HepG2 (cell line): ENCODE results near the gene STAP1. TPM values are rescaled to one million over a fixed set of nuclear protein-coding genes. Genes with fewer than 3 reads are reported as not detected.
A peak's percentile ranks its signal among the peaks of the same experiment; 100 is the strongest.

Experiments used
- CAMTA2 ChIP-seq: sonication (generic); formaldehyde crosslinking; IDR thresholded peaks from 2 replicates; pipeline ENCODE4 v1.4.0; 2020; ENCODE audit warnings: mild to moderate bottlenecking, missing genetic modification reagents, borderline replicate concordance
- CEBPB ChIP-seq: IDR thresholded peaks from 2 replicates; pipeline ENCODE4 v1.6.1; 2011; ENCODE audit warnings: low read depth, low read length, improper control_type of control experiment, borderline replicate concordance
- FUBP1 ChIP-seq: sonication (generic); formaldehyde crosslinking; IDR thresholded peaks from 2 replicates; pipeline ENCODE4 v1.5.1; 2020; ENCODE audit warnings: missing genetic modification reagents, mild to moderate bottlenecking, borderline replicate concordance
- SRSF9 ChIP-seq: fragments of 200-400 bp; formaldehyde crosslinking; IDR thresholded peaks from 2 replicates; pipeline ENCODE4 v1.6.1; 2018; ENCODE audit warnings: borderline replicate concordance, mild to moderate bottlenecking, low read depth, low read length; ENCODE audit not compliant: insufficient read depth, poor library complexity, severe bottlenecking
- TOPORS ChIP-seq: sonication (generic); formaldehyde crosslinking; IDR thresholded peaks from 2 replicates; pipeline ENCODE4 v1.8.0; 2023; ENCODE audit warnings: mild to moderate bottlenecking, missing genetic modification reagents
- TP53 ChIP-seq: sonication (generic); formaldehyde crosslinking; conservative IDR thresholded peaks from 2 replicates; pipeline ENCODE4 v1.4.0; 2020; ENCODE audit warnings: missing genetic modification reagents
- ZNF142 ChIP-seq: sonication (generic); formaldehyde crosslinking; IDR thresholded peaks from 2 replicates; pipeline ENCODE4 v1.4.0; 2020; ENCODE audit warnings: missing genetic modification reagents
- ZNF17 ChIP-seq: sonication (generic); formaldehyde crosslinking; IDR thresholded peaks from 2 replicates; pipeline ENCODE4 v1.5.0; 2020; ENCODE audit warnings: mild to moderate bottlenecking, missing genetic modification reagents
- ZNF564 ChIP-seq: sonication (generic); formaldehyde crosslinking; IDR thresholded peaks from 2 replicates; pipeline ENCODE4 v1.8.1; 2023; ENCODE audit warnings: mild to moderate bottlenecking, missing genetic modification reagents
- ZNF775 ChIP-seq: sonication (generic); formaldehyde crosslinking; IDR thresholded peaks from 2 replicates; pipeline ENCODE4 v1.4.0; 2020; ENCODE audit warnings: missing genetic modification reagents, mild to moderate bottlenecking, moderate library complexity, borderline replicate concordance
- ZNF782 ChIP-seq: sonication (generic); formaldehyde crosslinking; IDR thresholded peaks from 2 replicates; pipeline ENCODE4 v1.4.0; 2020; ENCODE audit warnings: missing genetic modification reagents, mild to moderate bottlenecking, borderline replicate concordance
- polyA plus RNA-seq, 8 experiments: library from polyadenylated mRNA; depleted of rRNA in 3 of 8; stranded (reverse) in 7 of 8; unstranded in 1 of 8; fragments of >200 nt; fragmentation: Illumina TruSeq in 4 of 8; extraction: Trizol in 4 of 8; gene quantifications; 2 replicates each; pipeline versions ENCODE4 v1.2.1 to v1.2.3, GENCODE V29; 2011 to 2016; ENCODE audit warnings: low read depth in 4 of 8, missing spikeins in 1 of 8, mixed read lengths in 1 of 8; ENCODE audit not compliant: insufficient read depth in 1 of 8
- total RNA-seq, 5 experiments: library from RNA; depleted of rRNA; stranded (reverse); fragments of >200 nt; fragmentation: Illumina TruSeq; extraction: Trizol; gene quantifications; 2 replicates each; pipeline ENCODE4 v1.2.3, GENCODE V29; 2016; ENCODE audit warnings: low read depth in 1 of 5
- TF ChIP-seq, protein P1 (sequence below): sonication (generic); formaldehyde crosslinking; IDR thresholded peaks from 2 replicates; pipeline ENCODE4 v1.4.0; 2020; ENCODE audit warnings: missing genetic modification reagents
- TF ChIP-seq, protein P2 (sequence below): sonication (generic); formaldehyde crosslinking; IDR thresholded peaks from 2 replicates; pipeline ENCODE4 v1.5.0; 2020; ENCODE audit warnings: mild to moderate bottlenecking, missing genetic modification reagents, borderline replicate concordance

The STAP1 gene
- total and polyA plus RNA-seq, 2 of the 13 experiments (the other 11 are each of a cell fraction or from before 2014, with no cell fraction given) = not detected

GRCh38 chr4:67545199-67546003 lies 13.1 kb upstream of the STAP1 start, which contains the start of gene CENPC (continued):
- TF ChIP-seq TOPORS (CRISPR knock-in tag) (peak; percentile 61; the same call in 1 of the 2 replicates), CAMTA2 (CRISPR knock-in tag) (no peak), CEBPB (no peak), TP53 (peak; percentile 68; the same call in 1 of the 2 replicates), ZNF782 (CRISPR knock-in tag) (0 out of 2 replicates have a peak, but pooled peaks have one; percentile 23), ZNF775 (CRISPR knock-in tag) (no peak), SRSF9 (no peak), ZNF17 (no peak), FUBP1 (CRISPR knock-in tag) (no peak), ZNF142 (CRISPR knock-in tag) (no peak), ZNF564 (CRISPR knock-in tag) (peak; percentile 61; the same call in 1 of the 2 replicates)
- TF ChIP-seq, protein P1, sequence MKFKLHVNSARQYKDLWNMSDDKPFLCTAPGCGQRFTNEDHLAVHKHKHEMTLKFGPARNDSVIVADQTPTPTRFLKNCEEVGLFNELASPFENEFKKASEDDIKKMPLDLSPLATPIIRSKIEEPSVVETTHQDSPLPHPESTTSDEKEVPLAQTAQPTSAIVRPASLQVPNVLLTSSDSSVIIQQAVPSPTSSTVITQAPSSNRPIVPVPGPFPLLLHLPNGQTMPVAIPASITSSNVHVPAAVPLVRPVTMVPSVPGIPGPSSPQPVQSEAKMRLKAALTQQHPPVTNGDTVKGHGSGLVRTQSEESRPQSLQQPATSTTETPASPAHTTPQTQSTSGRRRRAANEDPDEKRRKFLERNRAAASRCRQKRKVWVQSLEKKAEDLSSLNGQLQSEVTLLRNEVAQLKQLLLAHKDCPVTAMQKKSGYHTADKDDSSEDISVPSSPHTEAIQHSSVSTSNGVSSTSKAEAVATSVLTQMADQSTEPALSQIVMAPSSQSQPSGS (CRISPR knock-in tag) = peak; percentile 54
- TF ChIP-seq, protein P2, sequence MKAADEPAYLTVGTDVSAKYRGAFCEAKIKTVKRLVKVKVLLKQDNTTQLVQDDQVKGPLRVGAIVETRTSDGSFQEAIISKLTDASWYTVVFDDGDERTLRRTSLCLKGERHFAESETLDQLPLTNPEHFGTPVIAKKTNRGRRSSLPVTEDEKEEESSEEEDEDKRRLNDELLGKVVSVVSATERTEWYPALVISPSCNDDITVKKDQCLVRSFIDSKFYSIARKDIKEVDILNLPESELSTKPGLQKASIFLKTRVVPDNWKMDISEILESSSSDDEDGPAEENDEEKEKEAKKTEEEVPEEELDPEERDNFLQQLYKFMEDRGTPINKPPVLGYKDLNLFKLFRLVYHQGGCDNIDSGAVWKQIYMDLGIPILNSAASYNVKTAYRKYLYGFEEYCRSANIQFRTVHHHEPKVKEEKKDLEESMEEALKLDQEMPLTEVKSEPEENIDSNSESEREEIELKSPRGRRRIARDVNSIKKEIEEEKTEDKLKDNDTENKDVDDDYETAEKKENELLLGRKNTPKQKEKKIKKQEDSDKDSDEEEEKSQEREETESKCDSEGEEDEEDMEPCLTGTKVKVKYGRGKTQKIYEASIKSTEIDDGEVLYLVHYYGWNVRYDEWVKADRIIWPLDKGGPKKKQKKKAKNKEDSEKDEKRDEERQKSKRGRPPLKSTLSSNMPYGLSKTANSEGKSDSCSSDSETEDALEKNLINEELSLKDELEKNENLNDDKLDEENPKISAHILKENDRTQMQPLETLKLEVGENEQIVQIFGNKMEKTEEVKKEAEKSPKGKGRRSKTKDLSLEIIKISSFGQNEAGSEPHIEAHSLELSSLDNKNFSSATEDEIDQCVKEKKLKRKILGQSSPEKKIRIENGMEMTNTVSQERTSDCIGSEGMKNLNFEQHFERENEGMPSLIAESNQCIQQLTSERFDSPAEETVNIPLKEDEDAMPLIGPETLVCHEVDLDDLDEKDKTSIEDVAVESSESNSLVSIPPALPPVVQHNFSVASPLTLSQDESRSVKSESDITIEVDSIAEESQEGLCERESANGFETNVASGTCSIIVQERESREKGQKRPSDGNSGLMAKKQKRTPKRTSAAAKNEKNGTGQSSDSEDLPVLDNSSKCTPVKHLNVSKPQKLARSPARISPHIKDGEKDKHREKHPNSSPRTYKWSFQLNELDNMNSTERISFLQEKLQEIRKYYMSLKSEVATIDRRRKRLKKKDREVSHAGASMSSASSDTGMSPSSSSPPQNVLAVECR (CRISPR knock-in tag) = peak; percentile 94
